EL (cell line): Measurements from ENCODE around the gene FSTL4.
"Not testable (repeated sequence)": the region's sequence is repeated elsewhere in the genome, so short reads cannot be mapped to it uniquely, and the experiment has no call there.

ENCODE experiments used
- DNase-seq: peaks from one replicate; pipeline ENCODE4 v3.0.0-alpha.2; 2016

The FSTL4 gene

GRCh38 chr5:133453084-133453780 lies 159.1 kb downstream of the FSTL4 start:
- DNase-seq = no peak

GRCh38 chr5:133451926-133452325 lies 160.4 kb downstream of the FSTL4 start:
- no peak for DNase-seq

GRCh38 chr5:133450286-133450685 lies 162.1 kb downstream of the FSTL4 start:
- DNase-seq = no peak

- no peak for DNase-seq
Observed at GRCh38 chr5:133449181-133449580, 163.2 kb downstream of the FSTL4 start.

GRCh38 chr5:133446440-133446839 lies 165.9 kb downstream of the FSTL4 start:
- no peak for DNase-seq

- DNase-seq = no peak
Observed at GRCh38 chr5:133445744-133446143, 166.6 kb downstream of the FSTL4 start.

GRCh38 chr5:133445204-133445603 lies 167.1 kb downstream of the FSTL4 start:
- not testable (repeated sequence) for DNase-seq

- no peak for DNase-seq
Observed at GRCh38 chr5:133444711-133445110, 167.6 kb downstream of the FSTL4 start.

- no peak for DNase-seq
Observed at GRCh38 chr5:133441166-133441815, 171.1 kb downstream of the FSTL4 start.

GRCh38 chr5:133440467-133441115 lies 171.8 kb downstream of the FSTL4 start:
- no peak for DNase-seq

GRCh38 chr5:133439859-133440258 lies 172.5 kb downstream of the FSTL4 start:
- no peak for DNase-seq

- no peak for DNase-seq
Observed at GRCh38 chr5:133438487-133438886, 173.9 kb downstream of the FSTL4 start.

GRCh38 chr5:133434336-133434735 lies 178.0 kb downstream of the FSTL4 start:
- no peak for DNase-seq

GRCh38 chr5:133433641-133434040 lies 178.7 kb downstream of the FSTL4 start:
- no peak for DNase-seq

GRCh38 chr5:133432956-133433532 lies 179.3 kb downstream of the FSTL4 start:
- DNase-seq = no peak

- no peak for DNase-seq
Observed at GRCh38 chr5:133431326-133431865, 180.9 kb downstream of the FSTL4 start.

- no peak for DNase-seq
Observed at GRCh38 chr5:133430095-133430494, 182.2 kb downstream of the FSTL4 start.

- no peak for DNase-seq
Observed at GRCh38 chr5:133429046-133429445, 183.3 kb downstream of the FSTL4 start.

GRCh38 chr5:133428072-133428660 lies 184.2 kb downstream of the FSTL4 start:
- no peak for DNase-seq

GRCh38 chr5:133427121-133427777 lies 185.1 kb downstream of the FSTL4 start:
- no peak for DNase-seq

- no peak for DNase-seq
Observed at GRCh38 chr5:133426264-133426663, 186.1 kb downstream of the FSTL4 start.

GRCh38 chr5:133425764-133426163 lies 186.6 kb downstream of the FSTL4 start:
- DNase-seq = no peak

- no peak for DNase-seq
Observed at GRCh38 chr5:133425222-133425621, 187.1 kb downstream of the FSTL4 start.
